Measurements from ENCODE around the gene VPS35L. TPM values are rescaled to one million over a fixed set of nuclear protein-coding genes. Genes with fewer than 3 reads are reported as not detected.

Gene VPS35L
- total and polyA plus RNA-seq, 2 donors (not counting 1 experiment from before 2014, with no cell fraction given) = 17.5 to 62.1 TPM

DNA sequence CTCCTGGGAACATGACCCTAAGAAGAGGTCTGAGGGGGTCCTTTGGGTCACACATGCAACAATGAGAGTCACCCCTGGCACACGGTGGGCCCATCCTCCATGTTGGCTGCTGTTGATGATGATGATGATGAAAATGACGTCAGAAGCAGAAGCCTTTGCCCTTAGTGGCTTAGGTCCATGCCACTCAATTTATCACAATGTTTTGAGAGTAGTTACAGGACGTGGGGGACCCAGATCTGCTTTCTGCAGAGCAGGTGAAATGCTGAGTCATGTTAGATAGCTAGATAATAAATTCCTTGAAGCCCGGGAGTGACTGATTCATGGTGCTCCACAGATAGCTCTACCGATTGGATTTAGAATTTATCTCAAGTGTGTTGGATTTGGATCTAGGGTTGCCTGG, 53.9 kb downstream of the VPS35L start:
- no peak overlapping the region for H3K27ac Mint-ChIP-seq
- Histone ChIP-seq H3K79me2 (ENCODE audit: control insufficient read depth, insufficient read depth, low read length) (no peaks in the 10 kb centered on the region), H3K9me3 (ENCODE audit: control extremely low read depth in 1 of 3, control insufficient read depth in 2 of 3, insufficient read depth in 1 of 3, low read length in 2 of 3) (peaks cover 0 to 4% (median 0%) of the 10 kb centered on the region in 3 donors), H3K9ac (ENCODE audit: low read length) (no peak overlapping the region), H3K4me2 (replicated peaks; ENCODE audit: low read depth, low read length, poor library complexity, severe bottlenecking) (no peak overlapping the region), H3K27ac (ENCODE audit: low read length in 2 of 2) (no peak overlapping the region), H3K36me3 (replicated peaks in 1 of 2; ENCODE audit: control extremely low read depth in 1 of 2, control insufficient read depth in 1 of 2, extremely low read depth in 1 of 2, insufficient read depth in 2 of 2, low read length in 1 of 2) (peaks cover 0 to 64% of the 10 kb centered on the region in 2 experiments), H2AFZ (ENCODE audit: insufficient read depth, low read depth, low read length, poor library complexity, severe bottlenecking) (no peak overlapping the region), H4K20me1 (ENCODE audit: control insufficient read depth, insufficient read depth, low read length, poor library complexity, severe bottlenecking) (no peaks in the 10 kb centered on the region), H3K4me3 (ENCODE audit: control extremely low read depth in 1 of 5, extremely low read depth in 1 of 5, insufficient read depth in 1 of 5, low read depth in 2 of 5, low read length in 4 of 5) (no peak overlapping the region), H3K27me3 (replicated peaks in 1 of 4; ENCODE audit: control extremely low read depth in 1 of 4, control insufficient read depth in 3 of 4, insufficient read depth in 4 of 4, low read length in 3 of 4) (no peaks in the 10 kb centered on the region), H3K4me1 (ENCODE audit: control insufficient read depth in 2 of 2, insufficient read depth in 2 of 2, low read length in 2 of 2) (no peaks in the 10 kb centered on the region)
- no peaks in the 10 kb centered on the region for H3K27me3 Mint-ChIP-seq
- ATAC-seq (ENCODE audit: low read depth) (no peak), DNase-seq (no peak)
- TF ChIP-seq EZH2 (IDR thresholded peaks at IDR 0.05; ENCODE audit: borderline replicate concordance, insufficient read depth, low read depth, low read length, poor library complexity, severe bottlenecking) = no peak
- TF ChIP-seq CTCF (IDR thresholded peaks at IDR 0.05) = no peak
- no peak overlapping the region for H3K4me3 Mint-ChIP-seq
- intact Hi-C loops (cut with micrococcal nuclease) = no loop called here
- H3K9me3 Mint-ChIP-seq (ENCODE audit: insufficient read depth) = no peaks in the 10 kb centered on the region
- no peaks in the 10 kb centered on the region for H3K4me1 Mint-ChIP-seq
- ChIA-PET CTCF (interaction anchor here (0.6 kb wide), 1 partner anchor 1581 kb away, joined by 3 read pairs; no protein-coding TSS in a partner anchor), POLR2A (no interaction called here)
- 94% methylated on average over 4 of the region's 5 CpGs for WGBS (ENCODE audit: insufficient coverage)

- Histone ChIP-seq H3K27me3 (replicated peaks in 1 of 4; ENCODE audit: control extremely low read depth in 1 of 4, control insufficient read depth in 3 of 4, insufficient read depth in 4 of 4, low read length in 3 of 4) (no peaks in the 10 kb centered on the region), H4K20me1 (ENCODE audit: control insufficient read depth, insufficient read depth, low read length, poor library complexity, severe bottlenecking) (no peaks in the 10 kb centered on the region), H3K36me3 (replicated peaks in 1 of 2; ENCODE audit: control extremely low read depth in 1 of 2, control insufficient read depth in 1 of 2, extremely low read depth in 1 of 2, insufficient read depth in 2 of 2, low read length in 1 of 2) (peaks cover 0 to 64% of the 10 kb centered on the region in 2 experiments), H3K4me3 (ENCODE audit: control extremely low read depth in 1 of 5, extremely low read depth in 1 of 5, insufficient read depth in 1 of 5, low read depth in 2 of 5, low read length in 4 of 5) (no peak overlapping the region), H2AFZ (ENCODE audit: insufficient read depth, low read depth, low read length, poor library complexity, severe bottlenecking) (no peak overlapping the region), H3K9me3 (ENCODE audit: control extremely low read depth in 1 of 3, control insufficient read depth in 2 of 3, insufficient read depth in 1 of 3, low read length in 2 of 3) (peaks cover 0 to 4% (median 0%) of the 10 kb centered on the region in 3 donors), H3K79me2 (ENCODE audit: control insufficient read depth, insufficient read depth, low read length) (no peaks in the 10 kb centered on the region), H3K9ac (ENCODE audit: low read length) (no peak overlapping the region), H3K4me1 (ENCODE audit: control insufficient read depth in 2 of 2, insufficient read depth in 2 of 2, low read length in 2 of 2) (no peaks in the 10 kb centered on the region), H3K27ac (ENCODE audit: low read length in 2 of 2) (no peak overlapping the region), H3K4me2 (replicated peaks; ENCODE audit: low read depth, low read length, poor library complexity, severe bottlenecking) (no peak overlapping the region)
- DNase-seq (no peak), ATAC-seq (ENCODE audit: low read depth) (no peak)
- no peaks in the 10 kb centered on the region for H3K9me3 Mint-ChIP-seq (ENCODE audit: insufficient read depth)
- POLR2A ChIA-PET = no interaction called here
- H3K27me3 Mint-ChIP-seq = no peaks in the 10 kb centered on the region
- H3K27ac Mint-ChIP-seq = no peak overlapping the region
- 100% methylated on average over 8 of the region's 13 CpGs for WGBS (ENCODE audit: insufficient coverage)
- no peaks in the 10 kb centered on the region for H3K4me1 Mint-ChIP-seq
- intact Hi-C loops (cut with micrococcal nuclease) = no loop called here
- CTCF ChIA-PET = no interaction called here
- no peak overlapping the region for H3K4me3 Mint-ChIP-seq
- TF ChIP-seq EZH2 (IDR thresholded peaks at IDR 0.05; ENCODE audit: borderline replicate concordance, insufficient read depth, low read depth, low read length, poor library complexity, severe bottlenecking) = no peak
- no peak for TF ChIP-seq CTCF (IDR thresholded peaks at IDR 0.05)
These were observed 54.7 kb downstream of the VPS35L start for GRCh38 chr16:19610200-19610599.
